Activated CD8-positive, alpha-beta T cell treated with anti-CD3 and anti-CD28 coated beads for 36 hours (primary cell): Measurements from ENCODE around the gene MIPOL1. TPM values are rescaled to one million over a fixed set of nuclear protein-coding genes. Genes with fewer than 3 reads are reported as not detected.

ENCODE experiments used
- ATAC-seq: fragments of 200-7000 bp; cut with Tn5 transposase; one replicate; pipeline ENCODE4 v1.10.0; 2021; ENCODE audit warnings: mild to moderate bottlenecking, moderate library complexity
- CTCF ChIA-PET: fragments of 350-600 bp; sonication (Branson Sonifier 250); formaldehyde crosslinking; loops from one replicate; lab custom pipeline; 2021; ENCODE audit warnings: antibody characterized with exemption; lab: Charles Lee
- POLR2A ChIA-PET: fragments of 350-600 bp; sonication (Branson Sonifier 250); formaldehyde crosslinking; loops from one replicate; lab custom pipeline; 2021; ENCODE audit warnings: antibody characterized with exemption; lab: Charles Lee
- DNase-seq: peaks from one replicate; pipeline ENCODE4 v3.0.0-alpha.2; 2020
- H3K27ac Mint-ChIP-seq: one replicate; pipeline ENCODE4 v1.8.0; 2021; ENCODE audit warnings: mild to moderate bottlenecking, mixed read lengths
- H3K27me3 Mint-ChIP-seq: one replicate; pipeline ENCODE4 v1.8.0; 2021; ENCODE audit warnings: mixed read lengths
- H3K36me3 Mint-ChIP-seq: one replicate; pipeline ENCODE4 v1.8.0; 2021; ENCODE audit warnings: low read depth, mixed read lengths
- H3K4me1 Mint-ChIP-seq: one replicate; pipeline ENCODE4 v1.8.0; 2021; ENCODE audit warnings: low read depth, mixed read lengths
- H3K4me3 Mint-ChIP-seq: one replicate; pipeline ENCODE4 v1.8.0; 2021; ENCODE audit warnings: mild to moderate bottlenecking, moderate library complexity, mixed read lengths
- H3K9me3 Mint-ChIP-seq: one replicate; pipeline ENCODE4 v1.8.0; 2021; ENCODE audit warnings: mixed read lengths
- intact Hi-C: fragments of 100-400 bp; cut with micrococcal nuclease; formaldehyde crosslinking; loops from one replicate; pipeline ENCODE4 v1.10.0; 2022
- total RNA-seq, 2 experiments: library from RNA; stranded (reverse); gene quantifications; one replicate each; pipeline ENCODE4 v1.2.3, GENCODE V29; 2021
- TF ChIP-seq, protein P1 (sequence below): fragments of 200-600 bp; IDR thresholded peaks from one replicate; pipeline ENCODE4 v1.8.0; 2022; ENCODE audit warnings: antibody characterized with exemption, mild to moderate bottlenecking

The MIPOL1 gene
- total RNA-seq, 2 experiments from 2014 or later: not detected

DNA sequence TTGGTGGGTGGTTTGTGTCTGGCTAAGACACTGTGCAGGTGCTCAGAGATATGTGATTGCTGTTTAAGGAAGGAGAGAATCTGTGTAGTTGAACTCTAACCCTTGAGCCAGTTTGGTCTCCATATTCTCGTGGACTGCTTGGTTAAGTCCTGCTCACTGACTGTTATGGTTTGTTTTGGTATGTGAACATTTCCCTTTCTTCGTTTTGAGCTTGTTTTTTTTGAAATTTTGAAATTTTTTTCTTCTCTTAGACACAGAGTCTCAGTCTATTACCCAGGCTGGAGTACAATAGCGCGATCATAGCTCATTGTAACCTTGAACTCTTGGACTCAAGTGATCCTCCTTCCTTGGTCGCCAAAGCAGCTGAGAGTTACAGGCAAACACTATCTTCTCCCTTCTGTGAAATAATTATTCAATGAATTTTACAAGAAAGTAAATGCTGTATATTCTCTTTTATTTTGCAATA is 40.0 kb downstream of the MIPOL1 start:
- TF ChIP-seq, protein P1, sequence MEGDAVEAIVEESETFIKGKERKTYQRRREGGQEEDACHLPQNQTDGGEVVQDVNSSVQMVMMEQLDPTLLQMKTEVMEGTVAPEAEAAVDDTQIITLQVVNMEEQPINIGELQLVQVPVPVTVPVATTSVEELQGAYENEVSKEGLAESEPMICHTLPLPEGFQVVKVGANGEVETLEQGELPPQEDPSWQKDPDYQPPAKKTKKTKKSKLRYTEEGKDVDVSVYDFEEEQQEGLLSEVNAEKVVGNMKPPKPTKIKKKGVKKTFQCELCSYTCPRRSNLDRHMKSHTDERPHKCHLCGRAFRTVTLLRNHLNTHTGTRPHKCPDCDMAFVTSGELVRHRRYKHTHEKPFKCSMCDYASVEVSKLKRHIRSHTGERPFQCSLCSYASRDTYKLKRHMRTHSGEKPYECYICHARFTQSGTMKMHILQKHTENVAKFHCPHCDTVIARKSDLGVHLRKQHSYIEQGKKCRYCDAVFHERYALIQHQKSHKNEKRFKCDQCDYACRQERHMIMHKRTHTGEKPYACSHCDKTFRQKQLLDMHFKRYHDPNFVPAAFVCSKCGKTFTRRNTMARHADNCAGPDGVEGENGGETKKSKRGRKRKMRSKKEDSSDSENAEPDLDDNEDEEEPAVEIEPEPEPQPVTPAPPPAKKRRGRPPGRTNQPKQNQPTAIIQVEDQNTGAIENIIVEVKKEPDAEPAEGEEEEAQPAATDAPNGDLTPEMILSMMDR: no peak
- ChIA-PET CTCF (interaction anchor here (1.0 to 2.6 kb wide), 2 partner anchors 9 to 637 kb away, joined by 3 to 9 read pairs; no protein-coding TSS in a partner anchor), POLR2A (no interaction called here)
- intact Hi-C loops: no loop called here
- Mint-ChIP-seq H3K4me1 (no peaks in the 10 kb centered on the region), H3K4me3 (no peak overlapping the region), H3K27me3 (peaks cover 1% of the 10 kb centered on the region), H3K27ac (no peak overlapping the region), H3K9me3 (no peaks in the 10 kb centered on the region), H3K36me3 (no peaks in the 10 kb centered on the region)
- DNase-seq: no peak
- ATAC-seq: no peak

DNA sequence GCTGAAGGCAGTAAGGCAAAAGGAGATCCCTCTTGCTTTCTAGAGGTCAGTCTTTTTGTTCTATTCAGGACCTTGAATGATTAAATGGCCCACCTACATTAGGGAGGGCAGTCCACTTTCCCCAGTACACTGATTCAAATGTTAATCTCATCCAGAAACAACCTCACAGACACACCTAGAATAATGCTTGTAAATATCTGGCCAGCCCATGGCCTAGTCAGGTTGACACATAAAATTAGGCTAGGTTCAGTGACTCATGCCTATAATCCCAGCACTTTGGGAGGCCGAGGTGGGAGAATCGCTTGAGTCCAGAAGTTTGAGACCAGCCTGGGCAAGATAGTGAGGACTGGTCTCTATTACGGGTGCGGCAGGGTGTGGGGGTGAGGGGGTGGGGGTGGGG is 43.5 kb downstream of the MIPOL1 start:
- Mint-ChIP-seq H3K36me3 (no peaks in the 10 kb centered on the region), H3K27me3 (no peaks in the 10 kb centered on the region), H3K4me3 (no peak overlapping the region), H3K9me3 (no peaks in the 10 kb centered on the region), H3K27ac (no peak overlapping the region), H3K4me1 (no peaks in the 10 kb centered on the region)
- CTCF ChIA-PET: interaction anchor here (1.8 kb wide), 1 partner anchor 11 kb away, joined by 5 read pairs; no protein-coding TSS in a partner anchor
- no peak for DNase-seq
- intact Hi-C loops: no loop called here
- no peak for ATAC-seq
- POLR2A ChIA-PET: no interaction called here
- TF ChIP-seq, protein P1: no peak

DNA sequence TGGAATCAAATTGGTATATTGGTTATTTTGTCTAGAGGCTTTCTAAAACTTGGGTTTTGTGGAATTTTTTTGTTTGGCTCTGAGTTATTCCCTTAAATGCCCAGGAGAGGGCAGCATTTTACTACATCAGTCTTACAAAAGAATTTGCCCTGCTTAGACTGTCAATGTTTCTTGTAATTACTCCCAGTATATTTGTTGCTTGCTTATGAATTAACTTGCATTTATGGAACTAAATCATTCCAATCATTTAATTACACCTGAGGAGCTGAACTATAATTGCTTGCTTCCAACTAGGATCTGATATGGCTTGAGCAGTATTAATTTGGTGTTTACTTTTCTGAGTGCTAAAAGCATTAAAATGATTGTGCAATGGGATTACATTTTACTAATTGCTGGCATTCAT is 48.7 kb downstream of the MIPOL1 start:
- no peak overlapping the region for H3K4me3 Mint-ChIP-seq
- ChIA-PET POLR2A (no interaction called here), CTCF (interaction anchor here (0.7 to 3.0 kb wide), 4 partner anchors 9 to 629 kb away, joined by 3 to 19 read pairs (median 6); no protein-coding TSS in a partner anchor)
- H3K4me1 Mint-ChIP-seq: no peaks in the 10 kb centered on the region
- H3K9me3 Mint-ChIP-seq: no peaks in the 10 kb centered on the region
- TF ChIP-seq, protein P1: peak; percentile 75
- H3K27ac Mint-ChIP-seq: no peak overlapping the region
- intact Hi-C loops: no loop called here
- ATAC-seq (no peak), DNase-seq (no peak)
- no peaks in the 10 kb centered on the region for H3K36me3 Mint-ChIP-seq
- H3K27me3 Mint-ChIP-seq: no peaks in the 10 kb centered on the region

DNA sequence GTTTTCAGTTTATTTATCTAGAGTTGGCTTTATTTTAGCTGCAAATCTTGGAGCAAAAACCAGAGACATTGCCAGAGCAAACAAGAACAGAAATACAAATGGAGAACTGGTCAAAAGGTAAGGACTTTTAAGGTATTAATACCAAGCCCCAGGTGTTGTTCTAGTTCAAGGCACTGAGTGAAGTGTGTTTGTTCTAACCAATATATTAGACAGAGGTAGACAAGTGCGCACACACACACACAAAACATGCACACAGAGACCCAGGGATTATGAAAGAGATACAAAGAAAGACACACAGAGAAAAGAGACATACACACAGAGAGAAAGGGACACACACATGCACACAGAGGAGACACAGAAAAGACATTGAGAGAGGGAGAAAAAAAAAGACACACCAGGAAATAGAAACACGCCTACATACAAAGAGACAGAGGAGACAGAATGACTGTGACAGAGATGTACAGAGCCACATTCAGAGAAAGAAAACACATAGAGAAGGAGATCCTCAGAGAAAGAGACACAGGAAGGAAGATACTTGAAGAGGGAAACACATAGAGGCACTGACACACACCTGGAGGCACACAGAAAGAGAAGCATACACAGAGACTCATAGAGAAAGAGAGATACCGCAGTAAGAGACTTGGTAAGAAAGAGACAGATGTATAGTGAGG is 50.2 kb downstream of the MIPOL1 start:
- no peaks in the 10 kb centered on the region for H3K27me3 Mint-ChIP-seq

DNA sequence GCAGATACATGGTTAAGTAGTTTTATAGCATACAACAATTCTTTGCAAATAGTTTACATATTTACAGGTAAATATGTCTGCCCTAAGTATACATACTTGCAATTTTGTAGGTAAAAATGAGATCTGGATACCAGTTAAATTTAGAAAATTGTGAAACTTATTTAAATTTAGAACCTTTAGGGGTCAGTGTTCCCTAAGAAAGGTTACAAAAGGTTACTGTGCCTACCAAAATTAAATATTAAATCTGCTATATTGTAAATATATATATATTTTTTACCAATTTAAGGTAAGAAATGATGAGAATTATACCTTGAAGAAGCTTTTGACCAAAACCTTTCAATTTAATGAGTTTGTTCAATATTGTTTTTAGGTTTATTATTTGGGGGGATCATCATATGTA is 54.0 kb downstream of the MIPOL1 start:
- Mint-ChIP-seq H3K9me3 (no peaks in the 10 kb centered on the region), H3K4me1 (no peaks in the 10 kb centered on the region), H3K4me3 (no peak overlapping the region), H3K36me3 (no peaks in the 10 kb centered on the region), H3K27ac (no peak overlapping the region), H3K27me3 (no peaks in the 10 kb centered on the region)
- TF ChIP-seq, protein P1: no peak
- POLR2A ChIA-PET: no interaction called here
- intact Hi-C loops: loop anchor here (2.0 kb wide), 1 partner anchor 623 kb away; no protein-coding TSS in a partner anchor
- CTCF ChIA-PET: no interaction called here
- DNase-seq (no peak), ATAC-seq (no peak)

More for the DNA sequence above, 50.2 kb downstream of the MIPOL1 start:
- DNase-seq (no peak), ATAC-seq (no peak)
- Mint-ChIP-seq H3K4me1 (no peaks in the 10 kb centered on the region), H3K4me3 (no peak overlapping the region), H3K9me3 (no peaks in the 10 kb centered on the region), H3K36me3 (no peaks in the 10 kb centered on the region), H3K27ac (no peak overlapping the region)
- ChIA-PET POLR2A (no interaction called here), CTCF (no interaction called here)
- TF ChIP-seq, protein P1: no peak
- intact Hi-C loops: no loop called here
